BLaER1 (cell line): ENCODE measurements around the gene ACTR2.

Experiments used
- H3K27ac ChIP-seq: shearing (Covaris generic); formaldehyde crosslinking; 2 replicates; pipeline ENCODE4 v1.8.1; 2022
- H3K27me3 ChIP-seq: shearing (Covaris generic); formaldehyde crosslinking; 2 replicates; pipeline ENCODE4 v1.8.1; 2022
- H3K36me3 ChIP-seq: shearing (Covaris generic); formaldehyde crosslinking; 2 replicates; pipeline ENCODE4 v1.8.1; 2022
- H3K4me1 ChIP-seq: shearing (Covaris generic); formaldehyde crosslinking; 2 replicates; pipeline ENCODE4 v1.8.1; 2022
- H3K4me2 ChIP-seq: shearing (Covaris generic); formaldehyde crosslinking; 2 replicates; pipeline ENCODE4 v1.8.1; 2022
- H3K4me3 ChIP-seq: shearing (Covaris generic); formaldehyde crosslinking; 2 replicates; pipeline ENCODE4 v1.8.1; 2022
- H3K9ac ChIP-seq: shearing (Covaris generic); formaldehyde crosslinking; 2 replicates; pipeline ENCODE4 v1.8.1; 2022
- H3K9me3 ChIP-seq: shearing (Covaris generic); formaldehyde crosslinking; 2 replicates; pipeline ENCODE4 v1.8.1; 2022
- H4K20me1 ChIP-seq: shearing (Covaris generic); formaldehyde crosslinking; 2 replicates; pipeline ENCODE4 v1.8.1; 2022
- Cebpa-rat ChIP-seq: shearing (Covaris generic); IDR thresholded peaks from 2 replicates; pipeline ENCODE4 v1.8.1; 2022

The ACTR2 gene

GRCh38 chr2:65317841-65318240 is 90.2 kb downstream of the ACTR2 start:
- H3K36me3 ChIP-seq: peaks cover 60% of the 10 kb centered on the region

GRCh38 chr2:65319072-65319673 is 91.5 kb downstream of the ACTR2 start:
- Histone ChIP-seq H3K4me3 (no peak overlapping the region), H3K36me3 (peaks cover 48% of the 10 kb centered on the region), H3K9ac (no peak overlapping the region), H4K20me1 (no peaks in the 10 kb centered on the region), H3K27ac (no peak overlapping the region), H3K9me3 (peaks cover 3% of the 10 kb centered on the region), H3K4me2 (no peak overlapping the region), H3K27me3 (no peaks in the 10 kb centered on the region), H3K4me1 (peaks cover 22% of the 10 kb centered on the region)
- TF ChIP-seq Cebpa-rat: no peak

More at GRCh38 chr2:65317841-65318240, 90.2 kb downstream of the ACTR2 start:
- H3K9ac ChIP-seq: no peak overlapping the region
- H3K9me3 ChIP-seq: peaks cover 8% of the 10 kb centered on the region
- no peak for TF ChIP-seq Cebpa-rat
- no peak overlapping the region for H3K27ac ChIP-seq
- H3K4me2 ChIP-seq: no peak overlapping the region
- H3K4me3 ChIP-seq: no peak overlapping the region
- no peaks in the 10 kb centered on the region for H3K27me3 ChIP-seq
- H4K20me1 ChIP-seq: no peaks in the 10 kb centered on the region
- peaks cover 17% of the 10 kb centered on the region for H3K4me1 ChIP-seq

- no peak overlapping the region for H3K9ac ChIP-seq
- H3K9me3 ChIP-seq: no peaks in the 10 kb centered on the region
- no peak overlapping the region for H3K4me2 ChIP-seq
- no peak overlapping the region for H3K4me3 ChIP-seq
- no peak overlapping the region for H3K27ac ChIP-seq
- H3K4me1 ChIP-seq: peaks cover 22% of the 10 kb centered on the region
- H4K20me1 ChIP-seq: no peaks in the 10 kb centered on the region
- H3K27me3 ChIP-seq: no peaks in the 10 kb centered on the region
- TF ChIP-seq Cebpa-rat: no peak
- H3K36me3 ChIP-seq: peaks cover 43% of the 10 kb centered on the region
Measured at GRCh38 chr2:65319674-65320041, 92.0 kb downstream of the ACTR2 start.

GRCh38 chr2:65320042-65320725 is 92.6 kb downstream of the ACTR2 start:
- H3K9me3 ChIP-seq: no peaks in the 10 kb centered on the region
- no peak overlapping the region for H3K4me2 ChIP-seq
- no peak overlapping the region for H3K9ac ChIP-seq
- H3K27ac ChIP-seq: no peak overlapping the region
- peaks cover 39% of the 10 kb centered on the region for H3K36me3 ChIP-seq
- no peaks in the 10 kb centered on the region for H3K27me3 ChIP-seq
- H3K4me1 ChIP-seq: peaks cover 22% of the 10 kb centered on the region
- no peak for TF ChIP-seq Cebpa-rat
- no peaks in the 10 kb centered on the region for H4K20me1 ChIP-seq
- H3K4me3 ChIP-seq: no peak overlapping the region
